PC-9 (cell line): ENCODE data around the gene MTHFD1. TPM values are rescaled to one million over a fixed set of nuclear protein-coding genes. Genes with fewer than 3 reads are reported as not detected.

Source experiments
- BruUV-seq: library from RNA; stranded (reverse); fragments of 400-500 nt; replicated peaks from 2 replicates; lab custom pipeline; 2021; lab: Mats Ljungman, UMichigan
- CTCF ChIA-PET: fragments of 300-600 bp; sonication (Branson Sonifier 250); formaldehyde crosslinking; loops from one replicate; lab custom pipeline; 2022; ENCODE audit warnings: antibody characterized with exemption; lab: Charles Lee
- POLR2A ChIA-PET: fragments of 300-600 bp; sonication (Branson Sonifier 250); formaldehyde crosslinking; loops from one replicate; lab custom pipeline; 2022; ENCODE audit warnings: antibody characterized with exemption; ENCODE audit not compliant: unreplicated experiment; lab: Charles Lee
- DNase-seq, 2 experiments: peaks; one replicate each; pipeline versions ENCODE4 v3.0.0 to v3.0.0-alpha.2; 2015 to 2022; ENCODE audit warnings: mixed read lengths in 1 of 2
- H2AFZ ChIP-seq: fragments of 200-600 bp; sonication (generic); 2 replicates; pipeline ENCODE4 v1.8.1; 2017; ENCODE audit warnings: antibody characterized with exemption
- H3F3A ChIP-seq: fragments of 200-600 bp; sonication (generic); 2 replicates; pipeline ENCODE4 v1.8.1; 2017; ENCODE audit warnings: antibody characterized with exemption, mild to moderate bottlenecking, low read depth; ENCODE audit not compliant: insufficient read depth
- H3K27ac ChIP-seq: fragments of 200-600 bp; sonication (generic); 2 replicates; pipeline ENCODE4 v1.6.1; 2016; ENCODE audit warnings: mixed run types
- H3K27me3 ChIP-seq: fragments of 200-600 bp; sonication (generic); 2 replicates; pipeline ENCODE4 v1.6.1; 2016; ENCODE audit warnings: low read depth, mixed run types; ENCODE audit not compliant: insufficient read depth
- H3K36me3 ChIP-seq: fragments of 200-600 bp; sonication (generic); 2 replicates; pipeline ENCODE4 v1.6.1; 2016; ENCODE audit warnings: low read depth, mixed run types
- H3K4me1 ChIP-seq: fragments of 200-600 bp; sonication (generic); replicated peaks from 2 replicates; pipeline ENCODE4 v1.6.1; 2016; ENCODE audit warnings: mixed run types; ENCODE audit not compliant: insufficient read depth
- H3K4me2 ChIP-seq: fragments of 200-600 bp; sonication (generic); 2 replicates; pipeline ENCODE4 v1.6.1; 2017; ENCODE audit warnings: mixed run types
- H3K4me3 ChIP-seq: fragments of 200-600 bp; sonication (generic); 2 replicates; pipeline ENCODE4 v1.6.1; 2016; ENCODE audit warnings: mixed run types
- H3K79me2 ChIP-seq: fragments of 200-600 bp; sonication (generic); 2 replicates; pipeline ENCODE4 v1.6.1; 2017; ENCODE audit warnings: low read depth, mixed run types
- H3K9me2 ChIP-seq: fragments of 200-600 bp; sonication (generic); 2 replicates; pipeline ENCODE4 v1.8.1; 2017; ENCODE audit warnings: mild to moderate bottlenecking; ENCODE audit not compliant: insufficient read depth
- H3K9me3 ChIP-seq: fragments of 200-600 bp; sonication (generic); 2 replicates; pipeline ENCODE4 v1.8.1; 2016; ENCODE audit warnings: low read depth; ENCODE audit not compliant: insufficient read depth
- H4K20me1 ChIP-seq: fragments of 200-600 bp; sonication (generic); 2 replicates; pipeline ENCODE4 v1.8.1; 2017; ENCODE audit not compliant: insufficient read depth
- EZH2 ChIP-seq: fragments of 200-600 bp; sonication (generic); IDR thresholded peaks from 2 replicates; pipeline ENCODE4 v1.8.0; 2017; ENCODE audit warnings: antibody characterized with exemption, low read depth
- intact Hi-C: fragments of 100-400 bp; cut with micrococcal nuclease; formaldehyde crosslinking; loops from one replicate; pipeline ENCODE4 v1.10.0; 2022; ENCODE audit not compliant: unreplicated experiment
- total RNA-seq: library from RNA; stranded (reverse); gene quantifications from 2 replicates; pipeline ENCODE4 v1.2.3, GENCODE V29; 2021
- TF ChIP-seq, protein P1 (sequence below): fragments of 200-600 bp; sonication (generic); conservative IDR thresholded peaks from 2 replicates; pipeline ENCODE4 v1.6.1; 2017; ENCODE audit warnings: mixed run types, antibody characterized with exemption, mild to moderate bottlenecking, moderate library complexity

MTHFD1 gene
- total RNA-seq, 1 experiment from 2014 or later, result 161 TPM

- Histone ChIP-seq H3K9me2 (no peaks in the 10 kb centered on the region), H3K27ac (no peak overlapping the region), H3K79me2 (no peaks in the 10 kb centered on the region), H3K9me3 (no peaks in the 10 kb centered on the region), H3K4me2 (peak overlapping the region; percentile 94), H3K4me1 (peaks cover 7% of the 10 kb centered on the region; the same call in 1 of the 2 replicates), H3K27me3 (no peaks in the 10 kb centered on the region), H2AFZ (peak overlapping the region; percentile 83), H3F3A (peaks cover 34% of the 10 kb centered on the region; the same call in 1 of the 2 replicates), H3K4me3 (peak overlapping the region; percentile 65), H3K36me3 (no peaks in the 10 kb centered on the region), H4K20me1 (no peaks in the 10 kb centered on the region)
- CTCF ChIA-PET, result no interaction called here
- no peak for DNase-seq
- POLR2A ChIA-PET, result interaction anchor here (0.6 kb wide), 1 partner anchor 30 kb away, joined by 8 read pairs; no protein-coding TSS in a partner anchor
- TF ChIP-seq, protein P1, sequence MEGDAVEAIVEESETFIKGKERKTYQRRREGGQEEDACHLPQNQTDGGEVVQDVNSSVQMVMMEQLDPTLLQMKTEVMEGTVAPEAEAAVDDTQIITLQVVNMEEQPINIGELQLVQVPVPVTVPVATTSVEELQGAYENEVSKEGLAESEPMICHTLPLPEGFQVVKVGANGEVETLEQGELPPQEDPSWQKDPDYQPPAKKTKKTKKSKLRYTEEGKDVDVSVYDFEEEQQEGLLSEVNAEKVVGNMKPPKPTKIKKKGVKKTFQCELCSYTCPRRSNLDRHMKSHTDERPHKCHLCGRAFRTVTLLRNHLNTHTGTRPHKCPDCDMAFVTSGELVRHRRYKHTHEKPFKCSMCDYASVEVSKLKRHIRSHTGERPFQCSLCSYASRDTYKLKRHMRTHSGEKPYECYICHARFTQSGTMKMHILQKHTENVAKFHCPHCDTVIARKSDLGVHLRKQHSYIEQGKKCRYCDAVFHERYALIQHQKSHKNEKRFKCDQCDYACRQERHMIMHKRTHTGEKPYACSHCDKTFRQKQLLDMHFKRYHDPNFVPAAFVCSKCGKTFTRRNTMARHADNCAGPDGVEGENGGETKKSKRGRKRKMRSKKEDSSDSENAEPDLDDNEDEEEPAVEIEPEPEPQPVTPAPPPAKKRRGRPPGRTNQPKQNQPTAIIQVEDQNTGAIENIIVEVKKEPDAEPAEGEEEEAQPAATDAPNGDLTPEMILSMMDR, result no peak
- no peak for TF ChIP-seq EZH2
- intact Hi-C loops, result no loop called here
- BruUV-seq, result no TSS peak
Observed at GRCh38 chr14:64464651-64465050, 76.5 kb downstream of the MTHFD1 start.

- Histone ChIP-seq H4K20me1 (no peaks in the 10 kb centered on the region), H3K9me3 (no peaks in the 10 kb centered on the region), H3K36me3 (no peaks in the 10 kb centered on the region), H3K9me2 (no peaks in the 10 kb centered on the region), H3K27me3 (no peaks in the 10 kb centered on the region), H3K4me1 (peaks cover 7% of the 10 kb centered on the region; the same call in 1 of the 2 replicates), H3K27ac (no peak within 1 kb of the TSS), H3K4me3 (peak within 1 kb of the TSS; percentile 65), H3K79me2 (no peaks in the 10 kb centered on the region), H3K4me2 (peak within 1 kb of the TSS; percentile 94), H3F3A (peaks cover 34% of the 10 kb centered on the region; the same call in 1 of the 2 replicates), H2AFZ (peak within 1 kb of the TSS; percentile 83)
- intact Hi-C loops, result no loop called here
- ChIA-PET POLR2A (interaction anchor here (0.6 kb wide), 1 partner anchor 29 kb away, joined by 8 read pairs; no protein-coding TSS in a partner anchor), CTCF (no interaction called here)
- peak; percentile 35 to 62 for DNase-seq
- no TSS peak for BruUV-seq
- TF ChIP-seq, protein P1, result no peak
- TF ChIP-seq EZH2, result no peak
Observed at GRCh38 chr14:64465191-64465822, 77.2 kb downstream of the MTHFD1 start, which contains the start of gene AKAP5. Gene AKAP5 (plus strand): TSS chr14:64465499. CDS start chr14:64468395, 2,896 bp downstream.

DNA sequence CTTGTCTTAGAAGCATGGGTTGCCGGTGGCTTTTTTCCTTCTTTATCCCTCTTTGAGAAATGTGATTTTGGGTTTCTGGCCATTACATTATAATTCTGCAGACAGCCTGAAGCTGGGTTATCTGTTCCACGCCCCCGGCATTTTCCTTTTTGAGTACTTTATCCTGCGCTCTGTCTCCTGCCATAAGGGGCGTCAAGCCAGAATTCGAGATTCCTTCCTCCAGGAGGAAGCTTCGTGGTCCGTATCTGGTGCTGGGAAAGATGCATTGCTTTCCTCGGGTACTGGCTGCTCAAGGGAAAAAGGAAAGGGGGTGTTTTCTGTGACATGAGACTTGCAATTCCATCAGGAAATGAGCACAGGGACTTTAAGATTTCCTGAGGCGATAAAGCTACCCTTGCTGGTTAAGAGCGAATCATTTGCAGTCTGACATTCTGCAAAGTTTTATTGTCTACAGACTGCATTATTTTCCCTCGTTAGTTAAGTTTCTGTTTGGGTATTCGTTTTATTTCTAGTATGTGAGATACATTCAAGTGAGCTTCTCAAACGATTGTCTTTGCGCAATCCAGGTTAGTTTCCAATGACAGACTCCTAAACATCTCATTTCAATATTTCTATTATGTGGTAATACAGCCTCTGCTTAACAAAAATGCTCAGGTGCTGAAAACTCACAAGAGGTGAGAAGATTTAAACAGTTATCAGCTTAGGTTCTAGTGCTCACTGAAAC, 77.8 kb downstream of the MTHFD1 start:
- Histone ChIP-seq H3K27me3 (no peaks in the 10 kb centered on the region), H2AFZ (no peak overlapping the region), H3K79me2 (no peaks in the 10 kb centered on the region), H3K36me3 (no peaks in the 10 kb centered on the region), H3K27ac (no peak overlapping the region), H3K4me3 (peak overlapping the region; percentile 65; the same call in 1 of the 2 replicates), H4K20me1 (no peaks in the 10 kb centered on the region), H3K9me3 (no peaks in the 10 kb centered on the region), H3K9me2 (no peaks in the 10 kb centered on the region), H3K4me2 (peak overlapping the region; percentile 94), H3F3A (peaks cover 34% of the 10 kb centered on the region; the same call in 1 of the 2 replicates), H3K4me1 (peaks cover 7% of the 10 kb centered on the region; the same call in 1 of the 2 replicates)
- TF ChIP-seq, protein P1, result no peak
- no peak for TF ChIP-seq EZH2
- no TSS peak for BruUV-seq
- POLR2A ChIA-PET, result interaction anchor here (0.6 kb wide), 1 partner anchor 74 kb away, joined by 3 read pairs; the partner anchor contains the start of gene HSPA2
- CTCF ChIA-PET, result no interaction called here
- intact Hi-C loops, result no loop called here
- no peak for DNase-seq
